Esophagus muscularis mucosa (tissue), 4 donors: ENCODE results near the gene AP2A1. TPM values are rescaled to one million over a fixed set of nuclear protein-coding genes. Genes with fewer than 3 reads are reported as not detected.

ENCODE experiments used
- DNase-seq: peaks from one replicate; pipeline ENCODE4 v3.0.0-alpha.2; 2017; ENCODE audit errors: extremely low spot score
- H3K27ac ChIP-seq, 4 donors: fragments of 200-600 bp; sonication (generic); replicated peaks in 1 of 4; 1 replicate in 3 of 4; 2 replicates in 1 of 4; pipeline ENCODE4 v1.5.1; 2016 to 2019; ENCODE audit warnings: mild to moderate bottlenecking in 1 of 4
- H3K27me3 ChIP-seq, 4 donors: fragments of 200-600 bp; sonication (generic); one replicate each; pipeline versions ENCODE4 v1.5.1 to v1.6.0; 2016 to 2019
- H3K36me3 ChIP-seq, 4 donors: fragments of 200-600 bp; sonication (generic); one replicate each; pipeline ENCODE4 v1.5.1; 2016 to 2019
- H3K4me1 ChIP-seq, 4 donors: fragments of 200-600 bp; sonication (generic); one replicate each; pipeline ENCODE4 v1.5.1; 2016 to 2019
- H3K4me3 ChIP-seq, 4 donors: fragments of 200-600 bp; sonication (generic); 1 replicate in 2 of 4; 2 replicates in 2 of 4; pipeline ENCODE4 v1.5.1; 2016 to 2019; ENCODE audit warnings: mild to moderate bottlenecking in 4 of 4, moderate library complexity in 1 of 4
- H3K9me3 ChIP-seq, 4 donors: fragments of 200-600 bp; sonication (generic); 1 replicate in 3 of 4; 2 replicates in 1 of 4; pipeline ENCODE4 v1.5.1; 2016 to 2019
- CTCF ChIP-seq, 3 experiments: fragments of 200-600 bp in 2 of 3; fragments of 450-650 bp in 1 of 3; sonication (generic) in 2 of 3; IDR thresholded peaks; one replicate each; pipeline ENCODE4 v1.5.1; 2017 to 2019; ENCODE audit warnings: antibody characterized with exemption in 3 of 3, mild to moderate bottlenecking in 2 of 3, moderate library complexity in 1 of 3
- EP300 ChIP-seq: sonication (generic); formaldehyde crosslinking; IDR thresholded peaks from one replicate; pipeline ENCODE4 v1.6.1; 2017; ENCODE audit warnings: antibody characterized with exemption
- POLR2A ChIP-seq: fragments of 450-650 bp; IDR thresholded peaks from one replicate; pipeline ENCODE4 v1.6.1; 2017; ENCODE audit warnings: antibody characterized with exemption, moderate library complexity, mild to moderate bottlenecking, low read depth
- POLR2AphosphoS5 ChIP-seq, 2 donors: sonication (generic); formaldehyde crosslinking; IDR thresholded peaks; one replicate each; pipeline ENCODE4 v1.6.1; 2017; ENCODE audit warnings: antibody characterized with exemption in 2 of 2
- WGBS: methylation state at CpG from one replicate; pipeline ENCODE4 v1.1.5; 2018; 5-methylcytosine and 5-hydroxymethylcytosine counted together
- intact Hi-C: fragments of 100-400 bp; cut with DNase I; formaldehyde crosslinking; loops from one replicate; pipeline ENCODE4 v1.15.1; 2023
- total RNA-seq, 4 donors: library from RNA; depleted of rRNA; stranded (reverse); fragments of >200 nt; gene quantifications; one replicate each; pipeline versions ENCODE4 v1.1.0 to v1.2.1, GENCODE V29; 2016

Gene AP2A1
- total RNA-seq, 4 donors from 2014 or later = 56.9 to 114 (median 87.8) TPM

GRCh38 chr19:49744946-49745381, 21.8 kb upstream of the AP2A1 start:
- no peak for DNase-seq
- Histone ChIP-seq H3K9me3 (no peaks in the 10 kb centered on the region), H3K27me3 (no peaks in the 10 kb centered on the region), H3K36me3 (no peaks in the 10 kb centered on the region), H3K4me1 (peaks cover 0 to 7% (median 2%) of the 10 kb centered on the region in 4 donors), H3K4me3 (no peak overlapping the region), H3K27ac (no peak overlapping the region)
- intact Hi-C loops = no loop called here
- TF ChIP-seq CTCF (IDR thresholded peaks at IDR 0.05) = no peak
- TF ChIP-seq EP300 = no peak
- 93% methylated on average over 21 of the region's 23 CpGs for WGBS

- H3K4me1 ChIP-seq = peaks cover 0 to 7% (median 2%) of the 10 kb centered on the region in 4 donors
- no peaks in the 10 kb centered on the region for H3K27me3 ChIP-seq
- H3K36me3 ChIP-seq = no peaks in the 10 kb centered on the region
- H3K4me3 ChIP-seq = peak overlapping the region in 3 of 4 donors; percentile 2 to 14 (median 4)
- WGBS = 73% methylated on average over 33 of the region's 52 CpGs
- H3K9me3 ChIP-seq = no peaks in the 10 kb centered on the region
- no peak for DNase-seq
- intact Hi-C loops = no loop called here
- H3K27ac ChIP-seq = no peak overlapping the region
- TF ChIP-seq EP300 = no peak
- no peak for TF ChIP-seq CTCF (IDR thresholded peaks at IDR 0.05)
- no peak for TF ChIP-seq POLR2AphosphoS5 (IDR thresholded peaks at IDR 0.05)
- no peak for TF ChIP-seq POLR2A
Observed at GRCh38 chr19:49746206-49746958, 20.4 kb upstream of the AP2A1 start.

- Histone ChIP-seq H3K36me3 (no peaks in the 10 kb centered on the region), H3K27ac (no peak overlapping the region), H3K4me1 (peaks cover 0 to 7% (median 2%) of the 10 kb centered on the region in 4 donors), H3K4me3 (no peak overlapping the region), H3K9me3 (no peaks in the 10 kb centered on the region), H3K27me3 (no peaks in the 10 kb centered on the region)
- DNase-seq = no peak
- 71% methylated on average over 6 of the region's 6 CpGs for WGBS
- intact Hi-C loops = no loop called here
- TF ChIP-seq CTCF (IDR thresholded peaks at IDR 0.05) = no peak
- no peak for TF ChIP-seq EP300
- no peak for TF ChIP-seq POLR2A
Observed at GRCh38 chr19:49749055-49749716, 17.6 kb upstream of the AP2A1 start.

GRCh38 chr19:49749771-49750170, 17.0 kb upstream of the AP2A1 start:
- H3K27ac ChIP-seq = no peak overlapping the region
- intact Hi-C loops = no loop called here
- H3K4me1 ChIP-seq = peaks cover 0 to 7% (median 2%) of the 10 kb centered on the region in 4 donors
- no peaks in the 10 kb centered on the region for H3K27me3 ChIP-seq
- no peak for DNase-seq
- H3K9me3 ChIP-seq = no peaks in the 10 kb centered on the region
- 53% methylated on average over 1 of the region's 1 CpG for WGBS
- no peaks in the 10 kb centered on the region for H3K36me3 ChIP-seq
- H3K4me3 ChIP-seq = no peak overlapping the region
- no peak for TF ChIP-seq CTCF (IDR thresholded peaks at IDR 0.05)
- TF ChIP-seq POLR2A = no peak
- TF ChIP-seq EP300 = no peak
- TF ChIP-seq POLR2AphosphoS5 (IDR thresholded peaks at IDR 0.05) = no peak
